Common myeloid progenitor, CD34-positive (primary cell): Measurements from ENCODE around the gene IL2RA.

Experiments
- CTCF ChIA-PET: fragments of 350-600 bp; sonication (Branson Sonifier 250); formaldehyde crosslinking; loops from one replicate; lab custom pipeline; 2021; ENCODE audit warnings: antibody characterized with exemption; lab: Charles Lee
- POLR2A ChIA-PET: fragments of 350-600 bp; sonication (Branson Sonifier 250); formaldehyde crosslinking; loops from one replicate; lab custom pipeline; 2021; ENCODE audit warnings: antibody characterized with exemption; lab: Charles Lee
- DNase-seq, 3 donors: peaks; one replicate each; pipeline versions ENCODE4 v3.0.0 to v3.0.0-alpha.2; 2013
- H3K27ac ChIP-seq, 2 experiments: 1 replicate in 1 of 2; 2 replicates in 1 of 2; pipeline ENCODE4 v1.7.0; 2013; ENCODE audit warnings: inconsistent platforms in 2 of 2, low read length in 2 of 2, mild to moderate bottlenecking in 2 of 2, low read depth in 1 of 2, moderate library complexity in 1 of 2; ENCODE audit not compliant: severe bottlenecking in 2 of 2, insufficient read depth in 1 of 2, poor library complexity in 1 of 2
- H3K27me3 ChIP-seq, 5 experiments: replicated peaks in 2 of 5; 1 replicate in 3 of 5; 2 replicates in 2 of 5; pipeline versions ENCODE4 v1.6.1 to v1.7.0; 2013; ENCODE audit warnings: low read length in 4 of 5, mild to moderate bottlenecking in 2 of 5, moderate library complexity in 2 of 5, inconsistent platforms in 1 of 5; ENCODE audit not compliant: insufficient read depth in 5 of 5, control insufficient read depth in 4 of 5
- H3K36me3 ChIP-seq, 4 experiments: 1 replicate in 2 of 4; 2 replicates in 2 of 4; pipeline versions ENCODE4 v1.6.1 to v1.7.0; 2013; ENCODE audit warnings: low read length in 3 of 4, control low read depth in 1 of 4, mild to moderate bottlenecking in 1 of 4; ENCODE audit not compliant: control insufficient read depth in 4 of 4, insufficient read depth in 4 of 4
- H3K4me1 ChIP-seq, 4 experiments: 1 replicate in 3 of 4; 2 replicates in 1 of 4; pipeline versions ENCODE4 v1.6.1 to v1.7.1; 2013; ENCODE audit warnings: low read length in 3 of 4, mild to moderate bottlenecking in 3 of 4, control low read depth in 1 of 4, inconsistent platforms in 1 of 4, moderate library complexity in 1 of 4; ENCODE audit not compliant: control insufficient read depth in 4 of 4, insufficient read depth in 4 of 4; ENCODE audit errors: control extremely low read depth in 1 of 4
- H3K4me3 ChIP-seq, 7 experiments: 1 replicate in 4 of 7; 2 replicates in 3 of 7; pipeline versions ENCODE4 v1.5.1 to v1.7.0; 2013; ENCODE audit warnings: mild to moderate bottlenecking in 7 of 7, low read length in 6 of 7, moderate library complexity in 6 of 7, inconsistent platforms in 2 of 7, low read depth in 2 of 7, control low read depth in 1 of 7; ENCODE audit not compliant: insufficient read depth in 4 of 7, control insufficient read depth in 1 of 7; ENCODE audit errors: extremely low read depth in 1 of 7
- H3K9me3 ChIP-seq, 5 experiments: 1 replicate in 4 of 5; 2 replicates in 1 of 5; pipeline versions ENCODE4 v1.6.1 to v1.7.1; 2013; ENCODE audit warnings: low read length in 4 of 5, mild to moderate bottlenecking in 2 of 5, inconsistent platforms in 1 of 5, low read depth in 1 of 5, moderate library complexity in 1 of 5; ENCODE audit not compliant: control insufficient read depth in 4 of 5, insufficient read depth in 2 of 5; ENCODE audit errors: control extremely low read depth in 1 of 5
- WGBS: methylation state at CpG from one replicate; pipeline ENCODE4 v1.1.5; 2013; ENCODE audit not compliant: insufficient coverage; 5-methylcytosine and 5-hydroxymethylcytosine counted together

IL2RA gene

DNA sequence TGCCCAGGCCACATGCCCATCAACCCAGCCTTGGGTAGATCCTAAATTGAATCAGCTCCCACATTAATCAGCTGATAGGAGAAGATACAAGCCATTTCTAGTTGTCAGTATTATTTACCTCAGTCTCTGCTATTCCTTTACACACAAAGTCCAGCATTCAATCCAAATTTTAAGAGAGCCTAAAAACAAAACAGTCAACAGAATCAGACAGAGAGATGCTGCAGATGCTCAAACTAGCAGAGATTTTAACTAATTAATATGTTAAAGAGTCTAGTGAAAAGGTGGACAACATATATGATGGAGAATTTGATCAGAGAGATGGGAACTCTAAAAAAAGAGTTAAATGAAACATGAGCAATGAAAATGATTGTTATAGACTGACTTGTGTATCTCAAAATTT, 70.5 kb downstream of the IL2RA start:
- Histone ChIP-seq H3K4me1 (peaks cover 0 to 6% (median 2%) of the 10 kb centered on the region in 4 experiments), H3K27me3 (no peaks in the 10 kb centered on the region), H3K36me3 (no peaks in the 10 kb centered on the region), H3K4me3 (no peak overlapping the region), H3K27ac (no peak overlapping the region), H3K9me3 (peaks cover 0 to 14% (median 4%) of the 10 kb centered on the region in 5 experiments)
- no peak for DNase-seq
- ChIA-PET POLR2A (no interaction called here), CTCF (interaction anchor here (1.2 kb wide), 1 partner anchor 68 kb away, joined by 3 read pairs; no protein-coding TSS in a partner anchor)

DNA sequence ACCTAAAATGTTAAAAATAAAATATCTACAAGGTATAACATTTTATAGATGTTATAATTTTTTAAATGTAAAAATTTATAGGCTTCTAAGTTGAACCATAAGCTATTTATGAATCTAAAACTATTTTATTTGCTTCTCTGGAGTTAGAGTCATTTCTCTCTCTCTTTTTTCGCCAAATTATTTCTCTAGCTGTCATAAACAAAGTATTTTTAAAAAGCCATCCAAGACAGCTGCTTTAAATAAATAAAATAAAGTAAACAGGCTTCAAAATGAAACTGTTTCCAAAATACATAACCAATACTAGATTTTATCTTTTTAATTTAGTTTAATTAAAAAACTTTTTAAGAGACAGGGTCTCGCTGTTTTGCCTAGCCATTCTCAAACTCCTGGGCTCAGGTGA, 72.4 kb downstream of the IL2RA start:
- Histone ChIP-seq H3K27ac (no peak overlapping the region), H3K9me3 (peaks cover 0 to 14% (median 4%) of the 10 kb centered on the region in 5 experiments), H3K27me3 (no peaks in the 10 kb centered on the region), H3K36me3 (no peaks in the 10 kb centered on the region), H3K4me3 (no peak overlapping the region), H3K4me1 (peaks cover 0 to 6% (median 2%) of the 10 kb centered on the region in 4 experiments)
- no peak for DNase-seq
- ChIA-PET CTCF (interaction anchor here (2.7 kb wide), 1 partner anchor 24 kb away, joined by 10 read pairs; no protein-coding TSS in a partner anchor), POLR2A (no interaction called here)
- 100% methylated on average over 1 of the region's 2 CpGs for WGBS

DNA sequence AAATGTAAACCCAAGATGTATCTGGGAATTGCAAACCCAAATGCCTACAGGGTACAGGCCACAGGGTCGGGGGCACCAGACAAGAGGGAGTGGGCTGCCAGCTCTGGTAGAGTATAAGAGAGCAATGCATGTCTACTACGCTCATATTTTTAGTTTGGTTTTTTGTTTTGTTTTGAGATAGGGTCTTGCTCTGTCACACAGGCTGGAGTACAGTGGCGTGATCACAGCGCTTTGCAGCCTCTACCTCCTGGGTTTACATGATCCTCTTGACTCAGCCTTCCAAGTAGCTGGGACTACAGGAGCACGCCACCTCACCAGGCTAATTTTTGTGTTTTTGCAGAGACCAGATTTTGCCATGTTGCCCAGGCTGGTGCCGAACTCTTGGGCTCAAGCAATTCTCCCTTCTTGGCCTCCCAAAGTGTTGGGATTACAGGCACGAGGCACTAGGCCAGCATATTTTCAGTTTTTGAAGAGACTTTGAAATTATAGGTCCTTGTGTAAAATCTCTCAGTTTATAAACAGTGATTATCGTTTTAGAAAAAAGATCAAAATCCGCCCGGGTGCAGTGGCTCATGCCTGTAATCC, 73.7 kb downstream of the IL2RA start:
- ChIA-PET POLR2A (interaction anchor here (0.9 kb wide), 1 partner anchor 95 kb away, joined by 3 read pairs; no protein-coding TSS in a partner anchor), CTCF (interaction anchor here (1.1 to 2.7 kb wide), 3 partner anchors 10 to 25 kb away, joined by 4 to 10 read pairs (median 4); no protein-coding TSS in a partner anchor)
- WGBS, result 99% methylated on average over 9 of the region's 10 CpGs
- DNase-seq, result no peak
- H3K9me3 ChIP-seq, result peaks cover 0 to 9% (median 4%) of the 10 kb centered on the region in 5 experiments
- H3K27me3 ChIP-seq, result no peaks in the 10 kb centered on the region
- no peaks in the 10 kb centered on the region for H3K36me3 ChIP-seq
- H3K4me1 ChIP-seq, result peaks cover 0 to 6% (median 2%) of the 10 kb centered on the region in 4 experiments
- no peak overlapping the region for H3K4me3 ChIP-seq
- H3K27ac ChIP-seq, result no peak overlapping the region

DNA sequence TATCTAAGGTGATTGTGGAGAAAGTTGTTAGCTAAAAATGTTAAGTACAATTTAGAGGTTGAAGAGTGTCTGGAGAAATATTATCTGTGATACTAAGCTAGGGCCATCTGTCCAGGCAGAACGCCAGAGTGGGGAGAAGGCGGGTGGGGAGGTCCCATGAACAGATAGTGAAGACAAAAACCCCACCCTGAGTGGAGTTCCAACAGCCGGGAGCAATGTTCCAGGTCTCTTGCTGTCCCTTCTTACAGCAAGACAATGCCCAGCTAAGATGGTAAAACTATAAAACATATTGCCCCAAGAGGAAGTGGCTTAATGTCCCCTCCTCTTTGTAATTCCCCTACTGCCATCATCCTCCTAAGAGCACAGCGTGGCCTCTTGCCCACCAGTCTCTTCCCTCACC, 74.4 kb downstream of the IL2RA start:
- Histone ChIP-seq H3K27me3 (no peaks in the 10 kb centered on the region), H3K36me3 (no peaks in the 10 kb centered on the region), H3K4me1 (peaks cover 0 to 6% (median 2%) of the 10 kb centered on the region in 4 experiments), H3K9me3 (peaks cover 0 to 9% (median 4%) of the 10 kb centered on the region in 5 experiments), H3K4me3 (no peak overlapping the region), H3K27ac (no peak overlapping the region)
- DNase-seq, result peak in 2 of 3 donors; percentile 32 to 45
- ChIA-PET POLR2A (interaction anchor here (0.9 to 1.3 kb wide), 2 partner anchors 10 to 96 kb away, joined by 3 read pairs; no protein-coding TSS in a partner anchor), CTCF (interaction anchor here (0.6 to 2.7 kb wide), 4 partner anchors 10 to 246 kb away, joined by 3 to 10 read pairs (median 4); no protein-coding TSS in a partner anchor)
- 90% methylated on average over 3 of the region's 4 CpGs for WGBS

DNA sequence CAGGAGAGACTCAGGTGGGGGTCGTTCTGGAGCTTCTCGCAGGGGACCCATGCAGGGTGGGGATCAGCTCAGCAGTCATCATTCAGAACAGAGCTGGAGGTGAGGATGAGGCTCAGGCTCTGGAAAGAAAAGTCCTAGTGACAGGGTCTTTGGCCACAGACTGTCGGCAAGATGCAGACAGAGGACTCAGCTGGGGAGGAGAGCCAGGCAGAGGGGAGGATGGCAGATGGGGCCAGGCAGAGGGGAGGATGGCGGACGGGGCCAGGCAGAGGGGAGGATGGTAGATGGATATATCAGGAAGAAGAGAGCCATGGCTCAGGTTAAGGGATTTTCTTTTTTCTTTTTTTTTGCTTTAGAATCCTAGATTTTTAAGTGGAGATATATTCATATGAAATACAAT, 77.1 kb downstream of the IL2RA start:
- no peaks in the 10 kb centered on the region for H3K27me3 ChIP-seq
- no peaks in the 10 kb centered on the region for H3K9me3 ChIP-seq
- ChIA-PET CTCF (no interaction called here), POLR2A (no interaction called here)
- no peak for DNase-seq
- no peak overlapping the region for H3K27ac ChIP-seq
- peaks cover 0 to 6% (median 2%) of the 10 kb centered on the region in 4 experiments for H3K4me1 ChIP-seq
- H3K4me3 ChIP-seq, result no peak overlapping the region
- H3K36me3 ChIP-seq, result no peaks in the 10 kb centered on the region
- 94% methylated on average over 3 of the region's 5 CpGs for WGBS

DNA sequence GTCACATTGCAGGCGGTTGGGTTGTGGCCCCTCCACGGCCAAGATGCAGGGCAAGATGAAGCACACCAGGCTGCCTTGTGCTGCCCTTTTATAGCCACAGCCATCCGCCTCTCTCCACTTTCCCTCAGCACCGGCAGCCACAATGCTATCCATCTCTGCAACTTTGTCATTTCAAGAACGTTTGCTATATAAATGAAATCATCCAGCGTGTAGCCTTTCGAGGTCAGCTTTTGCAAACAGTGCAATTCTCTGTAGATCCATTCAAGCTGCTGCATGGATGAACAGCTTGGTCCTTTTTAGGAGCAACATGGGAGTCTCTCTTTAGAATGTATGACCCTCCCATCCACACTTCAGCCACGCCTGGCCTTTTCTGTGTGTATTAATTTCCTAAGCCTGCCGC, 78.4 kb downstream of the IL2RA start:
- DNase-seq, result no peak
- no peak overlapping the region for H3K27ac ChIP-seq

DNA sequence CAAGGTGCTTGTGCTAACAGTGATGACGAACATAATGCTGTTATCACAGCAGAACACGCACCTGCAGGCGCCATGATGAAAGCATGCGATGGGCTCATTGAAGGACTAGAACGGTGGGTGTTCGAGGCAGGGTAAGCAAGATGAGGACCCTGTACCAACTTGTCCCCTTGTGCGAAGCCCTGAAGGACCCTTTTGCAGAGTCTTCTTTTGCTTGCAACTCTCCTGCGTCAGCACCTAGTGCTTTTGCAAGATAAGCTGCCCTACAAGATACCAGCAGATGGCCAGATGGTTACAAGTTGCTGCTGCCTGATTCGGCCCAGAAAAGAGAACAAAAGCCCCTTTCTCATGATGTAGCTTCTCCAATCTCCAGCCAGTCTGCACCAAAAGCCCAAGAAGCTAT, 80.6 kb downstream of the IL2RA start:
- POLR2A ChIA-PET, result no interaction called here
- Histone ChIP-seq H3K9me3 (no peaks in the 10 kb centered on the region), H3K36me3 (no peaks in the 10 kb centered on the region), H3K27ac (no peak overlapping the region), H3K4me1 (peaks cover 4 to 12% (median 7%) of the 10 kb centered on the region in 4 experiments), H3K4me3 (no peak overlapping the region), H3K27me3 (no peaks in the 10 kb centered on the region)
- WGBS, result 94% methylated on average over 9 of the region's 9 CpGs
- DNase-seq, result peak in 1 of 3 donors; percentile 32
- CTCF ChIA-PET, result interaction anchor here (0.6 kb wide), 1 partner anchor 1067 kb away, joined by 3 read pairs; no protein-coding TSS in a partner anchor

More for the DNA sequence above, 78.4 kb downstream of the IL2RA start:
- ChIA-PET POLR2A (interaction anchor here (0.5 kb wide), 1 partner anchor 820 kb away, joined by 3 read pairs; no protein-coding TSS in a partner anchor), CTCF (interaction anchor here (1.2 kb wide), 1 partner anchor 30 kb away, joined by 3 read pairs; no protein-coding TSS in a partner anchor)
- Histone ChIP-seq H3K36me3 (no peaks in the 10 kb centered on the region), H3K4me1 (peaks cover 0 to 6% (median 2%) of the 10 kb centered on the region in 4 experiments), H3K4me3 (no peak overlapping the region), H3K9me3 (no peaks in the 10 kb centered on the region), H3K27me3 (no peaks in the 10 kb centered on the region)
- 95% methylated on average over 9 of the region's 9 CpGs for WGBS
